Activated CD8-positive, alpha-beta memory T cell treated with anti-CD3 and anti-CD28 coated beads for 48 hours (primary cell): ENCODE measurements around the gene CDK7.
"Not testable (repeated sequence)": the region's sequence is repeated elsewhere in the genome, so short reads cannot be mapped to it uniquely, and the experiment has no call there.

Experiments used
- DNase-seq, 3 experiments: peaks; one replicate each; pipeline ENCODE4 v3.0.0-alpha.2; 2020; ENCODE audit warnings: low read depth in 2 of 3, low spot score in 2 of 3

Gene CDK7

DNA sequence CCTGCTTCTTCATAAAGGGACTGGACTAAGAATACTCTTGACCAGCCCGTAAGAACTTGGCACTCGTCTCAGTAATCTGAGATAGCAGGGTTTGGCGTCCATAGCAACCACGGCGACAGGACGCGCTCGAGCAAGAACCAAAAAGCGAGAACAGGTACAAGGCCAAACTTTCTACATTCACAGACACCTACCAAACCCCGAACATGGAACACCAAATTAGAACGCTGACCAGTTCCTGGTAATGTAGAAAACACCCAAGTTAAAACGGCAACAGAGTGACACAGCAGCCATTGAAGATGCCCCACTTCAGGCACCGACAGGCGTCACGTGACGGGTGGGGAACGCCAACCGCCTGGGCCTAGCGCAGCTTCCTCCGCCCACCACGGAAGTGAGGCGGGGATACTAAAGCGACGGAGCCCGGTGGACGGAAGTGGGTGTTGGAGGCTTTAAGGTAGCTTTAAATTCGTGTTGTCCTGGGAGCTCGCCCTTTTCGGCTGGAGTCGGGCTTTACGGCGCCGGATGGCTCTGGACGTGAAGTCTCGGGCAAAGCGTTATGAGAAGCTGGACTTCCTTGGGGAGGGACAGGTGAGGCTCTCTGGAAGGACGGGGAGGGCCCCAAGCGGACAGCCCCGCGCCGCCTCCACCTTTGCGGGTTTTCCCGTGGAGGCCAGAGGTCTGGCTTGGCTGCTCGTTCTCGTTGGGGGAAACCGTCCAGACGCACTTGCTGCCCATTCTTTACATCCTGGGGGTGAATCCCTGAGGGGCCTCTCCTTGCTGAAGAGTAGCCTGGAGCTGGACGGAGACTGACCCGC, at the start of gene CDK7:
TSS of gene CDK7 (plus strand) at position 430 of the 812 bp plus-strand sequence. CDS start at position 520, 90 bp downstream.
- DNase-seq = peak; percentile 74 to 84 (median 79)

- DNase-seq = no peak
Measured at GRCh38 chr5:69187342-69187741, 47.3 kb upstream of the CDK7 start.

GRCh38 chr5:69188811-69189161, 45.9 kb upstream of the CDK7 start:
- no peak for DNase-seq

DNA sequence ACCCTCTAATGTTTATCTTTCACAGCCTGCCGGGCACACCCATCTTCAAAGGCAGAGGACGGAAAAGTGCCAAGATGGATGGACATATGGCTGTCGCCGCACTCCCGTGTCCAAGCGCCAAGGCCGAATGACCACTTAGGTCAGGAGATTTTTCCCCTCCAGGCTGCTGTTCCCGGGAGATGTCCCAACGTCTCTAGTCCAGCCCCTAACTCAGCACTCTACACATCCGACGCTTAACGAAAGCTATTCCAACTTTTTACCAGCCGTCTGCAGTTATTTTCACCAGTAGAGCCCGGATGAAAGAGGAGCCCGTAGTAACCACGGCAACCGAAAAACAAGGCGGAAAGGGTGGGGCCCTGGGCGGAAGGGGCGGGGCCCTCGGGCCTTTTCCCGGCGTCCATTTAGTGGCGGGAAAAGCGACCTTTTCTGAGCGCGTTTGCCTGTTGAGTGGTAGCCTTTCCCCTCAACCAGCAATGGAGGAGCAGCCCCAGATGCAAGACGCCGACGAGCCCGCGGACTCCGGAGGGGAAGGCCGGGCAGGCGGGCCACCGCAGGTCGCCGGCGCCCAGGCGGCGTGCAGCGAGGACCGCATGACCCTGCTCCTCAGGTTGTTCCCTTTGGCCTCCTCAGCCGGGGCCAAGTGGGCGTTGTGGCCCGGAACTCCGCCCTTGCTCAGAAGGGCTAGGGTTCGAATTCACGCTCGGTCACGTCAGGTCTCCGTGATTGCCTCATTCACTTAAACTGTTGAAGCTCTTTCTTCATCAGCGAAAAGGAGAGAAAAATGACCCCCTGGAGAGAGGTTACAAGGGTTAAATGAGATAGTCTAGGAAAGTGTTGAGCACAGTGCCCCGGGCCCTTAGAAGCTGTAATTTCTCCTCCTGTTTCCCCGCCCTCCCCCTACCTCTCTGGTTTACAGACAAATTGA, 45.3 kb upstream of the CDK7 start, which contains the start of gene CENPH:
TSS of gene CENPH (plus strand) at position 422 of the 925 bp plus-strand sequence. CDS start at position 474, 52 bp downstream.
- peak; percentile 85 to 88 (median 88) for DNase-seq

GRCh38 chr5:69202497-69202896, 32.2 kb upstream of the CDK7 start:
- DNase-seq = no peak

GRCh38 chr5:69206528-69207190, 28.0 kb upstream of the CDK7 start:
- DNase-seq = no peak

DNA sequence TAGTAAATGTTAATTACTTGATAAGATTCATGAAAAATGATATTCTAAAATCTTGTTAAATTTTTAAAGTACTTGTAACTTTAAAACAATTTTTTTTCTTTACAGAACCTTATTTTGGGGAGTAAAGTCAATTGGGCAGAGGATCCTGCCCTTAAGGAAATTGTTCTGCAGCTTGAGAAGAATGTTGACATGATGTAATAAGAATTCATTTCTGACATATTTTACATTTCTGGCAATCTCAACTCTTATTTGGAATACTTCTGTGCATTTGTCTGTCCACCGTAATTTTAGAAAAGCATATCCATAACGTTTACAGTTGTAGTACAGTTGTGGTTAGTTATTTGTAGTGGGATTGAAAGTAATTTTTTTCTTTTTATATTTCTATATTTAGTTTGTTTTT, 25.1 kb upstream of the CDK7 start:
- DNase-seq = no peak

DNA sequence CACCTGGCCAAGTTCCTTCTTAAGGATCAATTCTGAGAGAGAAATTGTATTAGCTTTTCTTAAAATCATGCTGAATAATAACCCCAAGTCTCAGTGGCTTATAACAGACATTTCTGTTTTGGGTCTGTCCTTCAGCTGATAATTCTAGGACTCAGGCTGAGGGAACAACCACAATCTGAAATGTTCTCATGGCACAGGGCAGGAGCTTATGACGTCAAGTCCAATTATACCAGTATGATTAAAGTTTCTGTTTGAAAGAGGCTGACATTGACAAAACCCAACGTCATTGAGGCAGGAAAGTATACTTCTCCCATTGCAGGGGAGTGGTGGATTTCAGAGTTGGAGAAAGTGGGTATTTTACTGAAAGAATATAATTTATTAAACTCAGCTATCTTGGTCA, 23.5 kb upstream of the CDK7 start:
- DNase-seq = no peak

- DNase-seq = no peak
Measured at GRCh38 chr5:69212022-69212421, 22.7 kb upstream of the CDK7 start.

GRCh38 chr5:69213513-69214215, 21.0 kb upstream of the CDK7 start:
- no peak for DNase-seq

DNA sequence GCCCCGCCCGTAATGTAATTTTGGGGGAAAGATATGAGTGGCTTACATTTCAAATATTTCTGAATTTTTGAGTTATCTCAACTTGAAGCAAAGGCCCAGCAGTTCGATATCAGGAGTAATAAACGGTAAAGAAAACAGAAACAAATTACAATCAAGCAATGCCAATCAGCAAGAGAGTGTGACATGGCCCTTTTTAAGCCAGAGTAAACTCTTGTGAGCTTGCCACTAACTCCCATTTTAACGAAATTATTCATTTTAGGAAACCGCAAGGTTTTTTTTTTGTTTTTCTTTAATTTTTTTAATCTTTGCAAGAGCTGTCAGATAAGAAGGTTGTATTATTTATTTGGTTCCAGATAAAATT, 17.6 kb upstream of the CDK7 start:
- no peak for DNase-seq

GRCh38 chr5:69217548-69218526, 16.8 kb upstream of the CDK7 start:
- DNase-seq = peak; percentile 87 to 89 (median 88)

DNA sequence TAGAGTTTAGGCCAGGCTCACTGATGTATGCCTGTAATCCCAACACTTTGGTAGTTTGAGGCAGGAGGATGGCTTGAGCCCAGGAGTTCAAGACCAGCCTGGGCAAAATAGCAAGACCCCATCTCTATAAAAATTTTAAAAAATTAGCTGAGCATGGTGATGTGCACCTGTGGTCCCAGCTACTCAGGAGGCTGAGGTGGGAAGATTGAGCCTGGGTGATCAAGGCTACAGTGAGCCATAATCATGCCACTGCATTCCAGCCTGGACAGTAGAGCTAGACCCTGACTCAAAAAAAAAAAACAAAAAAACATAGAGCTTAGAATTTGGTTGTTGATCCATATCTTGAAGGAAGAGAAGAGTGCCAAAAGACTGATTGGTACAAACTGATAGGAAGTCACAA, 14.7 kb upstream of the CDK7 start:
- no peak for DNase-seq

GRCh38 chr5:69220371-69220770, 14.3 kb upstream of the CDK7 start:
- DNase-seq = not testable (repeated sequence)

GRCh38 chr5:69220833-69221232, 13.9 kb upstream of the CDK7 start:
- not testable (repeated sequence) for DNase-seq

- no peak for DNase-seq
Measured at GRCh38 chr5:69224520-69224919, 10.2 kb upstream of the CDK7 start.

DNA sequence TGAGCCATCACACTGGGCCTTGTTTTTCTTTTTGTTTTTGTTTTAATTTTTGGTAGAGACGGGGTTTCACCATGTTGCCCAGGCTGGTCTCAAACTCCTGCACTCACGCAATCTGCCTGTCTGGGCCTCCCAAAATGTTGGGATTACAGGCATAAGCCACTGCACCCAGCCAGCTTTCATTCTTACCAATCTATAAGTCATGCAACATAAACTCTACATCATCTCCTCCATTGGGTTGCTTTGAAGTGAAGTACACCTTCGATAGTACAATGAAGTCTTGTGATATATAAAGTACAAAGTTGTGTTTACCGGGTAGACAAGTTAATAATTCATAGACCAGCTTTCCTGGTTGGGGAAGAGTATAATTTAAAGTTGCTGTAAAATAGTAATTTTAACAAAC, 8.8 kb upstream of the CDK7 start:
- no peak for DNase-seq

- no peak for DNase-seq
Measured at GRCh38 chr5:69230181-69230580, 4.5 kb upstream of the CDK7 start.

GRCh38 chr5:69231281-69231680, 3.4 kb upstream of the CDK7 start:
- DNase-seq = no peak

DNA sequence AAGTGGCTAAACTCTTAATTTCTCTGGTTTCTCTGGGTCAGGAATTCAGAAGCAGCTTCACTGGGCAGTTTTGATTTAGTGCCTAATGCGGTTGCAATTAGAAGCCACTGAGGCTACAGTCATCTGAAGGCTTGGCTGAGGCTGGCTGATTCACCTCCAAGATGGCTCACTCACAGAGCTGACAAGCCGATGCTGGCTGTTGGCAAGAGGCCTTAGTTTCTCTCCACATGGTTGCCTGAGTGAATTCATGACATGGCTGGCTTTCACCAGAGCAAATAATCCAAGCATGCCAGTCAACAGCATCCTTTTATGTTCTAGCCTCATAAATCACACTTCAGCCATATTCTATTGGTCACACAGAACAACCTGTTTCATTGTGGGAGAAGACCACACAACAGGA, 2.8 kb upstream of the CDK7 start:
- DNase-seq = no peak
